ENCODE results near the gene ST3GAL5. TPM values are rescaled to one million over a fixed set of nuclear protein-coding genes. Genes with fewer than 3 reads are reported as not detected.
"Not testable (repeated sequence)": the region's sequence is repeated elsewhere in the genome, so short reads cannot be mapped to it uniquely, and the experiment has no call there.

ST3GAL5 gene
- total RNA-seq, 8 experiments from 2014 or later = 2.9 to 84.6 (median 21.8) TPM

- H3K4me3 ChIP-seq; H3K27ac ChIP-seq; in situ Hi-C loops (cut with MboI; ENCODE audit: low pct_unique_long_range_greater_than_20kb in 2 of 9, low sequenced_read_pairs in 9 of 9, unreplicated experiment in 9 of 9); ATAC-seq (replicated peaks in 6 of 8): not testable (repeated sequence)
- 20% methylated on average over 1 of the region's 1 CpG; no CpG with 5 or more reads in 9 of the 10 experiments for WGBS, 10 experiments
- peaks cover 10% of the 10 kb centered on the region in 2 donors for H3K4me1 ChIP-seq (replicated peaks in 1 of 2)
These were observed 7.0 kb downstream of the ST3GAL5 start for GRCh38 chr2:85881781-85882180.

- H3K27ac ChIP-seq; H3K4me1 ChIP-seq (replicated peaks in 1 of 2); in situ Hi-C loops (cut with MboI; ENCODE audit: low pct_unique_long_range_greater_than_20kb in 2 of 9, low sequenced_read_pairs in 9 of 9, unreplicated experiment in 9 of 9); H3K4me3 ChIP-seq; ATAC-seq (replicated peaks in 6 of 8): not testable (repeated sequence)
- WGBS, 10 experiments = 0 to 100% (median 65%) methylated on average over 1 to 3 of the region's 4 CpGs; no CpG with 5 or more reads in 3 of the 10 experiments
These were observed 8.0 kb downstream of the ST3GAL5 start for GRCh38 chr2:85880716-85881328.

GRCh38 chr2:85878719-85879370, 9.9 kb downstream of the ST3GAL5 start:
- in situ Hi-C loops (cut with MboI; ENCODE audit: low pct_unique_long_range_greater_than_20kb in 2 of 9, low sequenced_read_pairs in 9 of 9, unreplicated experiment in 9 of 9) = no loop called here
- H3K4me3 ChIP-seq = no peak overlapping the region
- ATAC-seq (replicated peaks in 6 of 8) = peak in 1 of 8 experiments; percentile 18
- 60 to 100% (median 94%) methylated on average over 1 to 6 of the region's 9 CpGs; no CpG with 5 or more reads in 3 of the 10 experiments for WGBS, 10 experiments
- no peaks in the 10 kb centered on the region for H3K4me1 ChIP-seq (replicated peaks in 1 of 2)
- H3K27ac ChIP-seq = no peak overlapping the region

DNA sequence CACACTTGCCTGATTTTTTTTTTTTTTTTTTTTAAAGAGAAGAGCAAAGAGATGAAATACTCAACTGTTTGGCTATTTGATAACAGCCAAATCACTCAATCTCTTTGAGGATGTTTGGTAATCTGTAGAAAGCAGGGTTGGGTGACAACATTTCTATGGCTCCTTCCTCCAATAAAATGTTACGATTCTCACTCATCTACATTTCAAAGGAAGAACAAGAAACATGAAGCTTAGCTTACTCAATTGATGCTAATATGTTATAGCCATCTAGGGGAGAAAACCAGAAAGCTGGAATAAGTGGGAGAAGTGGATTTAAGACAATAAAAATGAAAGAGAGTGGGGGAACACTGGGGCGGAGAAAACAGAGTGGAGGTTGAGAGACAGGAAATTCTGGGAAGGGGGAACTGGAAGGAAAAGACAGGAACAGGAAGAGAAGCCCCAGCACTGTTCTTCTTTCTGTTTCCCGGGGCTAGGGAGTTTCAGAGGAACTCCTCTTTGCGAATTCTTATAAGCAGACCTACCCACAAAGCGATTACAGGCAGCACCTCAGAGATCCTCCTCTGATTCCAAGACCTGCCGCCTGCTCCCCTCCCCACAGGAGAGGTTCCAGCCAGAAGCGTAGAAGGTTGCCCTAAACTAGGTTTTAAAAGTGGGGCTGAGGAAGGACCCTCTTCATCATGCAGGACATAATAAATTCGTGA, 13.3 kb downstream of the ST3GAL5 start:
- Histone ChIP-seq H3K27ac (no peak overlapping the region), H3K4me3 (no peak overlapping the region), H3K4me1 (replicated peaks in 1 of 2) (no peaks in the 10 kb centered on the region)
- in situ Hi-C loops (cut with MboI; ENCODE audit: low pct_unique_long_range_greater_than_20kb in 2 of 9, low sequenced_read_pairs in 9 of 9, unreplicated experiment in 9 of 9) = no loop called here
- ATAC-seq (replicated peaks in 6 of 8) = peak in 2 of 8 experiments; percentile 76 to 83
- WGBS, 10 experiments = 33 to 94% (median 76%) methylated on average over 2 to 8 of the region's 8 CpGs

DNA sequence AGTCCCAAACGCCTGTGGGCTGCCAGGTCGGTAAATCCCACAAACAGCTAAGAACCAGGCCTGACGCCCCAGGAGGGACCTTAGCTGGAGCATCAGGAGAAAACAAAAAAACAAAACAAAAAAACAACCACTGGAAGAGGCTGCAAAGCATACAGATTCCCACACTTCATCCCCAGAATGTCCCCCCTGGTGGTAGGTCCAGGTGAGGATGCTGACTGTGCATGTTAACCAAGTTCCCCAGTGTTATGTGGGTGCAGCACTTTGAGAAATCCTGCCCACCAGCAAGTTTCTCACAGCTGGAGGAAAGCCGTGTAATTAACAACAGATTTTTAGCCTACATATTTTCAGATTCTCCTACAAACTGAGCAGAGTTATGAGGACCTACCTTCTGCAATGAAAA, 15.1 kb downstream of the ST3GAL5 start:
- peak in 1 of 8 experiments; percentile 44 for ATAC-seq (replicated peaks in 6 of 8)
- no peaks in the 10 kb centered on the region for H3K4me1 ChIP-seq (replicated peaks in 1 of 2)
- in situ Hi-C loops (cut with MboI; ENCODE audit: low pct_unique_long_range_greater_than_20kb in 2 of 9, low sequenced_read_pairs in 9 of 9, unreplicated experiment in 9 of 9) = no loop called here
- H3K4me3 ChIP-seq = no peak overlapping the region
- 0 to 100% (median 80%) methylated on average over 1 to 2 of the region's 4 CpGs; no CpG with 5 or more reads in 4 of the 10 experiments for WGBS, 10 experiments
- no peak overlapping the region for H3K27ac ChIP-seq

DNA sequence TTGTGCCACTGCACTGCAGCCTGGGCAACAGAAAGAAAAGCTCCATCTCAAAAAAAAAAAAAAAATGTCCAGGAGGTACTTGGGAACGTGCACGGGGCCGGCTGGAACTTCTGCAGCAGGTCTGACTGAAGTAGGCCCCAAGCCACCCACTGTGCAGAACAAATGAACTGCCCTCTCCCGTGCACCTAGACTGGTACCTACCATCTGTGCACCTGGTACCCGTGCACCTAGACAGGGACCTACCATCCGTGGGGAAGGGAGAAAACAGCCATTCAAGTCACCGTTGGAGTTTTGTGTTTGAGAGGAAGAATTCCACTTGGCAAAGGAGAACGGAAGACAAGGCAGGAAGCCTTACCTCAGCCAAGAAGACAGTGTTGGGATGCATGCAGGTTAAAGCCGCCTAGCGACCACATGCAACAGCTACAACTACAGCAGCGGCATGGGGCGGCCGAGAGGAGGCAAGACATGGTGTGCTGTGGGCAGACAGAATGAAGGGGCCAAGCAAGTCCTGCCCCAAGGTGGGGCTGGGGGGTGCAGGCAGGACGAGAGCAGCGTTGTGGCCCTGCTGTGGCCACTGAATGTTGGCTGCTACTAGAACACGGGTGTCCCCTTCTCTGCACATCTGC, 16.1 kb downstream of the ST3GAL5 start:
- in situ Hi-C loops (cut with MboI; ENCODE audit: low pct_unique_long_range_greater_than_20kb in 2 of 9, low sequenced_read_pairs in 9 of 9, unreplicated experiment in 9 of 9) = no loop called here
- ATAC-seq (replicated peaks in 6 of 8) = no peak

DNA sequence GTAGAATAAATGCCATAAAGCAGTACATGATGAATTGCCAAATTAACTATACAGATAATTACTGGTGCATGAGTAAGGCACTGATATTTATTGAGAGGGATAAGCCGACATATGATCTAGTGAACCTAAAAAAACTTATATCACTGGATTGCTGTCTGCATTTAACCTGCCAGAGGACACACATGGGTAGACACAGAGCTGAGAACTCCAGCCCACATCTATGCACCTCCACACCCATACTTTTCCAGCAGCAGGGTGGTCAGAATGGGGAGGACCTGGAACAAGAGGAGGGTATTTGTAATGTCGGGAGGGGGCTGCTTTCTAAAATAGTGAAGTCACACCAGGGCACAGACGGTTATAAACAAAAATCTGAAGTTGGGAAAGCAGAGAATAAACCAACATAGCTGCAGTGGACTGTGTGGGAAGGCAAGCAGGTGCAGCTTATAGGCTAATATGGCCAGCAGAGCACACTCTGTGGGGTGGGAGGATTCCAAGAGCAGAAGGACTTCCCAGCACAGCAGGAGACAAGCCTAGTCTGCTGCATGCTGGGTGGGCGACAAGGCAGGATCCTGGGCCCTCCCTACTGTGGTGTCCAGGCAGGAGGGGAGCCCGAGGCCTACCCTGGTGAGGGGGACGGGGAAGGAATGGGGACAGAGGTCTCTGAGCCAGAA, 17.2 kb downstream of the ST3GAL5 start:
- Histone ChIP-seq H3K4me1 (replicated peaks in 1 of 2) (no peaks in the 10 kb centered on the region), H3K27ac (no peak overlapping the region), H3K4me3 (no peak overlapping the region)
- in situ Hi-C loops (cut with MboI; ENCODE audit: low pct_unique_long_range_greater_than_20kb in 2 of 9, low sequenced_read_pairs in 9 of 9, unreplicated experiment in 9 of 9) = no loop called here
- WGBS, 10 experiments = 60 to 100% (median 80%) methylated on average over 1 to 3 of the region's 6 CpGs; no CpG with 5 or more reads in 1 of the 10 experiments
- no peak for ATAC-seq (replicated peaks in 6 of 8)

More for the DNA sequence above, 16.1 kb downstream of the ST3GAL5 start:
- Histone ChIP-seq H3K4me3 (no peak overlapping the region), H3K27ac (no peak overlapping the region), H3K4me1 (replicated peaks in 1 of 2) (no peaks in the 10 kb centered on the region)
- 67 to 100% (median 88%) methylated on average over 1 to 6 of the region's 16 CpGs; no CpG with 5 or more reads in 3 of the 10 experiments for WGBS, 10 experiments

DNA sequence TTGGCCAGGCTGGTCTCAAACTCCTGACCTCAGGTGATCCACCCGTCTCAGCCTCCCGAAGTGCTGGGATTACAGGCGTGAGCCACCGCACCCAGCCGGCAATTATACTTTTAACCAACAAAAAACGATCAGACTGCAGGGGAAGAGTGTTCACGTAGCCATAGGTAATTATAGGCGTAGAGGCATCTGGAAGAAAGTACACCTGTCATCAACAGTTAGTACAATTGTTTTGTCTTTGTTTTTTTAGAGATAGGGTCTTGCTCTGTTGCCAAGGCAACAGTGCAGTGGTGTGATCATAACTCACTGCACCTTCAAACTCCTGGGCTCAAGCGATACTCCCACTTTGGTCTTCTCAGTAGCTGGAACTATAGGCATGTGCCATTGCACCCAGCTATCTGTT, 20.0 kb downstream of the ST3GAL5 start:
- Histone ChIP-seq H3K27ac (no peak overlapping the region), H3K4me3 (no peak overlapping the region), H3K4me1 (replicated peaks in 1 of 2) (no peaks in the 10 kb centered on the region)
- no peak for ATAC-seq (replicated peaks in 6 of 8)
- WGBS, 10 experiments = 93 to 100% (median 100%) methylated on average over 1 to 4 of the region's 9 CpGs; no CpG with 5 or more reads in 3 of the 10 experiments
- in situ Hi-C loops (cut with MboI; ENCODE audit: low pct_unique_long_range_greater_than_20kb in 2 of 9, low sequenced_read_pairs in 9 of 9, unreplicated experiment in 9 of 9) = no loop called here

DNA sequence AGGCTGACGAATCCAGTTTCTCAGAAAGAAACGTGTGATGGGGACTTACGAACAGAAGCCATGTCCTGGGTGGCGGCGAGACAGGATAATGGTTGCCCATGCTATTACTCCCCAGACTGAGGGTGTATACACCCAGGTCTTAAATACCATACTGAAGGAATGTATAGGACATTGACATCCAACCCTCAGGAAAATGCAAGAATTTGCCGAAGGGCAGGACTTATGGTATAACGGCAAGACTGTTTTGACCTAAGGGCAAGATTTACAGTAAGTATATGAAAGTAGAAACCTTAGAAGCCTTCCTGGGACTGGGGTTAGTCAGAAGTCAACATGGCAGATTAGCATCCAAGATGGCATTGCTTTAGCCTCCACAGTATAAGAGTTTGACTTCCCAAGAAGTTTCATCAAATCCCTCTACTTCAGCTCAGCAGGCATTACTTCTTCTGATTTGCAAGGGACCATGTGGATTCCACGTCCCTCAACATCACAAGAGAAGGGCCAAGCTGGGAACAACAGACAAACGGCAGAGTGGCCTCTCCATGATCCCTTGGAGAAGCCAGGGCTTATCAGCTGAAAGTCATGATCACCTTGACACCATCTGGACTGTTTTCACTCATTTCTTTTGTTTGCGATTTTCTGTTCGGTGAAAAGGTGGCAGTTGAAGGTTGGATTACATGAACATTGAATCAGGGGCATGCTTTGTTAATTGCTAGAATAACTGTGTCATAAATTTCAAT, 21.1 kb downstream of the ST3GAL5 start:
- no peak overlapping the region for H3K4me3 ChIP-seq
- H3K27ac ChIP-seq = no peak overlapping the region
- in situ Hi-C loops (cut with MboI; ENCODE audit: low pct_unique_long_range_greater_than_20kb in 2 of 9, low sequenced_read_pairs in 9 of 9, unreplicated experiment in 9 of 9) = no loop called here
- WGBS, 10 experiments = 60 to 100% (median 90%) methylated on average over 2 to 6 of the region's 11 CpGs; no CpG with 5 or more reads in 1 of the 10 experiments
- ATAC-seq (replicated peaks in 6 of 8) = no peak
- H3K4me1 ChIP-seq (replicated peaks in 1 of 2) = no peaks in the 10 kb centered on the region

DNA sequence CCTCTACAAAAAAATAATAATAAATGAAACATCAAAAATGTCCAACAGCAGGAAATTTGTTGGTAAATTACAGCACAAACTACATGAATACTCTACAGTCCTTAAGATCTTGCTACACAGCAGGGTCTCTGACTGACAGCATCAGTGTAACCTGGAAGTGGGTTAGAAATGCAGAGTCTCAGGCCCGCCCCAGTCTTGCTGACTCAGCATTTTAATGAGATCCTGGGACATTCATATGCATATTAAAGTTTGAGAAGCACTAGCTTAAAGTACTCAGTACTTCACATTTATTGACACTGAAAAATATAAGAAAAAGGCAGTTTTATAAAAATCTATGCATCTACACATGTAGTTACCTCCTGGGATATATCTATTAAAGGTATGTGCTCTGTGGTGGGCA, 21.7 kb downstream of the ST3GAL5 start:
- H3K4me1 ChIP-seq (replicated peaks in 1 of 2) = no peaks in the 10 kb centered on the region
- in situ Hi-C loops (cut with MboI; ENCODE audit: low pct_unique_long_range_greater_than_20kb in 2 of 9, low sequenced_read_pairs in 9 of 9, unreplicated experiment in 9 of 9) = no loop called here
- 20 to 100% (median 90%) methylated on average over 1 of the region's 1 CpG; no CpG with 5 or more reads in 4 of the 10 experiments for WGBS, 10 experiments
- no peak for ATAC-seq (replicated peaks in 6 of 8)
- H3K4me3 ChIP-seq = no peak overlapping the region
- no peak overlapping the region for H3K27ac ChIP-seq

GRCh38 chr2:85866165-85866659, 22.6 kb downstream of the ST3GAL5 start:
- in situ Hi-C loops (cut with MboI; ENCODE audit: low pct_unique_long_range_greater_than_20kb in 2 of 9, low sequenced_read_pairs in 9 of 9, unreplicated experiment in 9 of 9) = no loop called here
- H3K4me1 ChIP-seq (replicated peaks in 1 of 2) = no peaks in the 10 kb centered on the region
- no peak overlapping the region for H3K4me3 ChIP-seq
- H3K27ac ChIP-seq = no peak overlapping the region
- ATAC-seq (replicated peaks in 6 of 8) = no peak
- WGBS, 10 experiments = 60 to 100% (median 97%) methylated on average over 1 to 3 of the region's 3 CpGs; no CpG with 5 or more reads in 1 of the 10 experiments
